Measurements from ENCODE around the gene TREM2. TPM values are rescaled to one million over a fixed set of nuclear protein-coding genes. Genes with fewer than 3 reads are reported as not detected.

The TREM2 gene
- total RNA-seq, 1 experiment from 2014 or later, result not detected

GRCh38 chr6:41153992-41154625 lies 8.8 kb downstream of the TREM2 start, which contains the start of gene TREML1:
Gene TREML1 (minus strand): TSS chr6:41154347. CDS start chr6:41154288, 59 bp downstream.
- no peaks in the 10 kb centered on the region for H4K20me1 ChIP-seq (ENCODE audit: low read length)
- ATAC-seq (no peak), DNase-seq (no peak)
- H3K9me3 ChIP-seq (ENCODE audit: low read length), result no peaks in the 10 kb centered on the region
- no peak within 1 kb of the TSS for H3K27ac ChIP-seq (ENCODE audit: low read length)
- no peak within 1 kb of the TSS for H3K4me2 ChIP-seq (ENCODE audit: low read length)
- H3K27me3 ChIP-seq (ENCODE audit: low read length), result peaks cover 5% of the 10 kb centered on the region; the same call in 1 of the 2 replicates
- TF ChIP-seq EZH2 (IDR thresholded peaks at IDR 0.05; ENCODE audit: low read length, unreplicated experiment) (no peak), CTCF (conservative IDR thresholded peaks at IDR 0.05; ENCODE audit: low read depth, low read length) (no peak), EZH2phosphoT487 (IDR thresholded peaks at IDR 0.05; ENCODE audit: borderline replicate concordance, low read length) (no peak)
- H3K9ac ChIP-seq (ENCODE audit: low read length), result no peak within 1 kb of the TSS
- intact Hi-C loops (cut with micrococcal nuclease), result no loop called here
- H3K79me2 ChIP-seq (ENCODE audit: low read length), result no peaks in the 10 kb centered on the region
- no peaks in the 10 kb centered on the region for H3K4me1 ChIP-seq (ENCODE audit: insufficient read depth, low read length)
- BruUV-seq (replicated peaks), result no TSS peak
- H2AFZ ChIP-seq (ENCODE audit: low read length), result no peak within 1 kb of the TSS
- H3K9me2 ChIP-seq (replicated peaks; ENCODE audit: low read length), result no peaks in the 10 kb centered on the region
- no peaks in the 10 kb centered on the region for H3F3A ChIP-seq (ENCODE audit: low read length, unreplicated experiment)
- CTCF ChIA-PET, result no interaction called here
- POLR2A ChIA-PET (ENCODE audit: unreplicated experiment), result no interaction called here
- H3K4me3 ChIP-seq (ENCODE audit: low read length), result no peak within 1 kb of the TSS
- no peaks in the 10 kb centered on the region for H3K36me3 ChIP-seq (ENCODE audit: low read depth, low read length)

GRCh38 chr6:41153451-41153850 lies 9.5 kb downstream of the TREM2 start:
- POLR2A ChIA-PET (ENCODE audit: unreplicated experiment), result interaction anchor here (0.6 kb wide), 1 partner anchor 111 kb away, joined by 6 read pairs; the partner anchor contains the start of gene TSPO2
- Histone ChIP-seq H4K20me1 (ENCODE audit: low read length) (no peaks in the 10 kb centered on the region), H3K9me3 (ENCODE audit: low read length) (no peaks in the 10 kb centered on the region), H3K27me3 (ENCODE audit: low read length) (peaks cover 5% of the 10 kb centered on the region; the same call in 1 of the 2 replicates), H3F3A (ENCODE audit: low read length, unreplicated experiment) (no peaks in the 10 kb centered on the region), H3K4me2 (ENCODE audit: low read length) (no peak overlapping the region), H3K79me2 (ENCODE audit: low read length) (no peaks in the 10 kb centered on the region), H2AFZ (ENCODE audit: low read length) (no peak overlapping the region), H3K4me3 (ENCODE audit: low read length) (no peak overlapping the region), H3K4me1 (ENCODE audit: insufficient read depth, low read length) (no peaks in the 10 kb centered on the region), H3K9me2 (replicated peaks; ENCODE audit: low read length) (no peaks in the 10 kb centered on the region), H3K27ac (ENCODE audit: low read length) (no peak overlapping the region), H3K36me3 (ENCODE audit: low read depth, low read length) (no peaks in the 10 kb centered on the region), H3K9ac (ENCODE audit: low read length) (no peak overlapping the region)
- intact Hi-C loops (cut with micrococcal nuclease), result no loop called here
- CTCF ChIA-PET, result no interaction called here
- ATAC-seq (no peak), DNase-seq (no peak)
- TF ChIP-seq EZH2 (IDR thresholded peaks at IDR 0.05; ENCODE audit: low read length, unreplicated experiment) (no peak), CTCF (conservative IDR thresholded peaks at IDR 0.05; ENCODE audit: low read depth, low read length) (no peak), EZH2phosphoT487 (IDR thresholded peaks at IDR 0.05; ENCODE audit: borderline replicate concordance, low read length) (no peak)
- BruUV-seq (replicated peaks), result no TSS peak

- H3K4me2 ChIP-seq (ENCODE audit: low read length), result no peak overlapping the region
- H4K20me1 ChIP-seq (ENCODE audit: low read length), result no peaks in the 10 kb centered on the region
- no peak overlapping the region for H3K9ac ChIP-seq (ENCODE audit: low read length)
- TF ChIP-seq EZH2 (IDR thresholded peaks at IDR 0.05; ENCODE audit: low read length, unreplicated experiment) (no peak), EZH2phosphoT487 (IDR thresholded peaks at IDR 0.05; ENCODE audit: borderline replicate concordance, low read length) (no peak), CTCF (conservative IDR thresholded peaks at IDR 0.05; ENCODE audit: low read depth, low read length) (no peak)
- H3F3A ChIP-seq (ENCODE audit: low read length, unreplicated experiment), result no peaks in the 10 kb centered on the region
- DNase-seq, result no peak
- no TSS peak for BruUV-seq (replicated peaks)
- H2AFZ ChIP-seq (ENCODE audit: low read length), result no peak overlapping the region
- CTCF ChIA-PET, result no interaction called here
- no peaks in the 10 kb centered on the region for H3K4me1 ChIP-seq (ENCODE audit: insufficient read depth, low read length)
- ATAC-seq, result no peak
- POLR2A ChIA-PET (ENCODE audit: unreplicated experiment), result no interaction called here
- no peak overlapping the region for H3K4me3 ChIP-seq (ENCODE audit: low read length)
- H3K27me3 ChIP-seq (ENCODE audit: low read length), result no peaks in the 10 kb centered on the region
- no peaks in the 10 kb centered on the region for H3K79me2 ChIP-seq (ENCODE audit: low read length)
- H3K9me2 ChIP-seq (replicated peaks; ENCODE audit: low read length), result no peaks in the 10 kb centered on the region
- no peaks in the 10 kb centered on the region for H3K9me3 ChIP-seq (ENCODE audit: low read length)
- no peak overlapping the region for H3K27ac ChIP-seq (ENCODE audit: low read length)
- no peaks in the 10 kb centered on the region for H3K36me3 ChIP-seq (ENCODE audit: low read depth, low read length)
- intact Hi-C loops (cut with micrococcal nuclease), result no loop called here
These were observed 12.2 kb downstream of the TREM2 start for GRCh38 chr6:41150671-41151070.

Data from PC-3 (cell line).